Uterus (tissue), 2 donors: ENCODE measurements around the gene PPHLN1.
"Not testable (repeated sequence)": the region's sequence is repeated elsewhere in the genome, so short reads cannot be mapped to it uniquely, and the experiment has no call there.

Experiments
- CTCF ChIP-seq, 4 experiments: fragments of 200-600 bp in 2 of 4; fragments of 450-650 bp in 2 of 4; sonication (generic) in 2 of 4; IDR thresholded peaks; one replicate each; pipeline ENCODE4 v1.5.1; 2016 to 2019; ENCODE audit warnings: antibody characterized with exemption in 4 of 4, mild to moderate bottlenecking in 2 of 4, moderate library complexity in 1 of 4
- POLR2A ChIP-seq, 2 donors: fragments of 450-650 bp; IDR thresholded peaks; one replicate each; pipeline ENCODE4 v1.6.1; 2016; ENCODE audit warnings: antibody characterized with exemption in 2 of 2, mild to moderate bottlenecking in 1 of 2, moderate library complexity in 1 of 2

GRCh38 chr12:42350021-42350407 is 24.0 kb downstream of the PPHLN1 start:
- TF ChIP-seq CTCF, POLR2A (IDR thresholded peaks at IDR 0.05): not testable (repeated sequence)
